ENCODE measurements around the gene TRERF1. TPM values are rescaled to one million over a fixed set of nuclear protein-coding genes. Genes with fewer than 3 reads are reported as not detected.

The TRERF1 gene
- total RNA-seq, 1 donor from 2014 or later: 12.4 TPM

GRCh38 chr6:42453031-42453653 lies 1.4 kb upstream of the TRERF1 start:
- peak overlapping the region; percentile 0 for H3K27ac Mint-ChIP-seq (ENCODE audit: unreplicated experiment)
- H3K36me3 Mint-ChIP-seq (ENCODE audit: low read depth): no peaks in the 10 kb centered on the region
- DNase-seq (ENCODE audit: low read depth, low spot score): peak; percentile 73
- no peaks in the 10 kb centered on the region for H3K9me3 Mint-ChIP-seq
- H3K4me3 Mint-ChIP-seq: peak overlapping the region; percentile 94
- no peak for TF ChIP-seq CTCF (conservative IDR thresholded peaks at IDR 0.05)
- peaks cover 2% of the 10 kb centered on the region for H3K27me3 Mint-ChIP-seq (ENCODE audit: low read depth)
- peaks cover 48% of the 10 kb centered on the region for H3K4me1 Mint-ChIP-seq

- no peak for TF ChIP-seq CTCF (conservative IDR thresholded peaks at IDR 0.05)
- DNase-seq (ENCODE audit: low read depth, low spot score): peak; percentile 65
- H3K36me3 Mint-ChIP-seq (ENCODE audit: low read depth): peaks cover under 1% of the 10 kb centered on the region
- H3K27me3 Mint-ChIP-seq (ENCODE audit: low read depth): peaks cover 2% of the 10 kb centered on the region
- peaks cover 54% of the 10 kb centered on the region for H3K4me1 Mint-ChIP-seq
- no peaks in the 10 kb centered on the region for H3K9me3 Mint-ChIP-seq
- peak overlapping the region; percentile 100 for H3K4me3 Mint-ChIP-seq
- H3K27ac Mint-ChIP-seq (ENCODE audit: unreplicated experiment): peak overlapping the region; percentile 97
Observed at GRCh38 chr6:42452171-42453030, 675 bp upstream of the TRERF1 start.

GRCh38 chr6:42450477-42451332 lies 1.0 kb downstream of the TRERF1 start:
- H3K4me3 Mint-ChIP-seq: peak overlapping the region; percentile 100
- peak overlapping the region; percentile 97 for H3K27ac Mint-ChIP-seq (ENCODE audit: unreplicated experiment)
- peaks cover 2% of the 10 kb centered on the region for H3K27me3 Mint-ChIP-seq (ENCODE audit: low read depth)
- H3K9me3 Mint-ChIP-seq: no peaks in the 10 kb centered on the region
- no peak for DNase-seq (ENCODE audit: low read depth, low spot score)
- peaks cover 58% of the 10 kb centered on the region for H3K4me1 Mint-ChIP-seq
- TF ChIP-seq CTCF (conservative IDR thresholded peaks at IDR 0.05): no peak
- peaks cover 3% of the 10 kb centered on the region for H3K36me3 Mint-ChIP-seq (ENCODE audit: low read depth)

GRCh38 chr6:42449917-42450476 lies 1.7 kb downstream of the TRERF1 start:
- no peak for TF ChIP-seq CTCF (conservative IDR thresholded peaks at IDR 0.05)
- peaks cover 64% of the 10 kb centered on the region for H3K4me1 Mint-ChIP-seq
- no peaks in the 10 kb centered on the region for H3K9me3 Mint-ChIP-seq
- peak overlapping the region; percentile 20 for H3K27ac Mint-ChIP-seq (ENCODE audit: unreplicated experiment)
- peaks cover 2% of the 10 kb centered on the region for H3K27me3 Mint-ChIP-seq (ENCODE audit: low read depth)
- no peak for DNase-seq (ENCODE audit: low read depth, low spot score)
- peak overlapping the region; percentile 100 for H3K4me3 Mint-ChIP-seq
- peaks cover 3% of the 10 kb centered on the region for H3K36me3 Mint-ChIP-seq (ENCODE audit: low read depth)
